Loucy (cell line): ENCODE measurements around the gene KNL1.

ENCODE experiments used
- H2AFZ ChIP-seq: fragments of 200-600 bp; sonication (generic); 2 replicates; pipeline ENCODE4 v1.6.0; 2016; ENCODE audit warnings: antibody characterized with exemption, mild to moderate bottlenecking, low read length, moderate library complexity
- H3F3A ChIP-seq: fragments of 200-600 bp; 2 replicates; pipeline ENCODE4 v1.6.0; 2016; ENCODE audit warnings: antibody characterized with exemption, low read depth, mild to moderate bottlenecking
- H3K27me3 ChIP-seq: fragments of 200-600 bp; sonication (generic); 2 replicates; pipeline ENCODE4 v1.6.1; 2014; ENCODE audit warnings: low read length, mild to moderate bottlenecking; ENCODE audit not compliant: insufficient read depth, poor library complexity, severe bottlenecking
- H3K36me3 ChIP-seq: fragments of 200-600 bp; sonication (generic); 2 replicates; pipeline ENCODE4 v1.6.1; 2016; ENCODE audit warnings: low read length; ENCODE audit not compliant: insufficient read depth
- H3K4me1 ChIP-seq: fragments of 200-600 bp; sonication (generic); 2 replicates; pipeline ENCODE4 v1.5.1; 2014; ENCODE audit warnings: low read length, mild to moderate bottlenecking; ENCODE audit not compliant: insufficient read depth, poor library complexity, severe bottlenecking
- H3K4me2 ChIP-seq: fragments of 200-600 bp; sonication (generic); 2 replicates; pipeline ENCODE4 v1.6.0; 2014; ENCODE audit warnings: antibody characterized with exemption, low read length, low read depth, mild to moderate bottlenecking; ENCODE audit not compliant: poor library complexity, severe bottlenecking
- H3K4me3 ChIP-seq: fragments of 200-600 bp; sonication (generic); 2 replicates; pipeline ENCODE4 v1.5.1; 2014; ENCODE audit warnings: low read length, mild to moderate bottlenecking, mixed read lengths; ENCODE audit not compliant: poor library complexity, severe bottlenecking
- H3K79me2 ChIP-seq: fragments of 200-600 bp; sonication (generic); 2 replicates; pipeline ENCODE4 v1.6.1; 2014; ENCODE audit warnings: low read length; ENCODE audit not compliant: insufficient read depth
- H3K9ac ChIP-seq: fragments of 200-600 bp; sonication (generic); 2 replicates; pipeline ENCODE4 v1.6.0; 2014; ENCODE audit warnings: mild to moderate bottlenecking, low read depth, low read length, moderate library complexity; ENCODE audit not compliant: poor library complexity, severe bottlenecking
- H3K9me2 ChIP-seq: fragments of 200-600 bp; sonication (generic); replicated peaks from 2 replicates; pipeline ENCODE4 v1.6.1; 2016; ENCODE audit warnings: low read depth, low read length, mixed read lengths
- H3K9me3 ChIP-seq: fragments of 200-600 bp; sonication (generic); 2 replicates; pipeline ENCODE4 v1.6.1; 2014; ENCODE audit warnings: mild to moderate bottlenecking, antibody characterized with exemption, low read length, low read depth; ENCODE audit not compliant: insufficient read depth
- H4K20me1 ChIP-seq: fragments of 200-600 bp; sonication (generic); 2 replicates; pipeline ENCODE4 v1.6.0; 2014; ENCODE audit warnings: antibody characterized with exemption, low read length, mild to moderate bottlenecking; ENCODE audit not compliant: insufficient read depth, poor library complexity, severe bottlenecking
- CTCF ChIP-seq: fragments of 200-600 bp; sonication (generic); conservative IDR thresholded peaks from 2 replicates; pipeline ENCODE4 v1.5.1; 2014; ENCODE audit warnings: mild to moderate bottlenecking, antibody characterized with exemption, low read length
- EZH2phosphoT487 ChIP-seq: fragments of 200-600 bp; IDR thresholded peaks from 2 replicates; pipeline ENCODE4 v1.6.1; 2018; ENCODE audit warnings: antibody characterized with exemption, mild to moderate bottlenecking, moderate library complexity, borderline replicate concordance

Gene KNL1

DNA sequence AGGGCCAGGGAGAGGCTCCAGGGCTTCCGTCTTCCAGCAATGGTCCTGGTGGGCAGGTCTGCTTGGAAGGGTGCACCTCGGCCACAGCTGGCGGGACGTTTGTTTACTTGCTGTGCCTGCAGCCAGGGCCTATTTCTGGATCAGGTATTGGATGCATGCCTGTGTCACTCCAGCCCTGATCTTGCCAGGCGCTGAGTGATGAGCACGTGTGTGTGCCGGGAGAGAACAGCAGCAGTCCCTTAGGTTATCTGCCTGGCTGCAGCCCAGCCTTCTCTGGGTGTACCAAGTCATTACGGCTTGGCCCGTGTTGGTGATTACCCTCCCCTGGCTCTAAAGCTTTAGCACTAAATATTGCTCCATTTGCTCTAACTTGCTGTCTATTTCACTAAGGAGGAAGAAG lies 44.2 kb upstream of the KNL1 start:
- no peak overlapping the region for H3K4me3 ChIP-seq
- H3F3A ChIP-seq, result no peaks in the 10 kb centered on the region
- H3K9me2 ChIP-seq, result no peaks in the 10 kb centered on the region
- no peaks in the 10 kb centered on the region for H3K4me1 ChIP-seq
- no peaks in the 10 kb centered on the region for H3K79me2 ChIP-seq
- H3K9me3 ChIP-seq, result no peaks in the 10 kb centered on the region
- H3K4me2 ChIP-seq, result no peak overlapping the region
- H3K27me3 ChIP-seq, result no peaks in the 10 kb centered on the region
- TF ChIP-seq CTCF, result no peak
- TF ChIP-seq EZH2phosphoT487, result no peak
- H2AFZ ChIP-seq, result no peak overlapping the region
- no peaks in the 10 kb centered on the region for H4K20me1 ChIP-seq
- H3K9ac ChIP-seq, result no peak overlapping the region
- peaks cover 5% of the 10 kb centered on the region; the same call in 1 of the 2 replicates for H3K36me3 ChIP-seq

DNA sequence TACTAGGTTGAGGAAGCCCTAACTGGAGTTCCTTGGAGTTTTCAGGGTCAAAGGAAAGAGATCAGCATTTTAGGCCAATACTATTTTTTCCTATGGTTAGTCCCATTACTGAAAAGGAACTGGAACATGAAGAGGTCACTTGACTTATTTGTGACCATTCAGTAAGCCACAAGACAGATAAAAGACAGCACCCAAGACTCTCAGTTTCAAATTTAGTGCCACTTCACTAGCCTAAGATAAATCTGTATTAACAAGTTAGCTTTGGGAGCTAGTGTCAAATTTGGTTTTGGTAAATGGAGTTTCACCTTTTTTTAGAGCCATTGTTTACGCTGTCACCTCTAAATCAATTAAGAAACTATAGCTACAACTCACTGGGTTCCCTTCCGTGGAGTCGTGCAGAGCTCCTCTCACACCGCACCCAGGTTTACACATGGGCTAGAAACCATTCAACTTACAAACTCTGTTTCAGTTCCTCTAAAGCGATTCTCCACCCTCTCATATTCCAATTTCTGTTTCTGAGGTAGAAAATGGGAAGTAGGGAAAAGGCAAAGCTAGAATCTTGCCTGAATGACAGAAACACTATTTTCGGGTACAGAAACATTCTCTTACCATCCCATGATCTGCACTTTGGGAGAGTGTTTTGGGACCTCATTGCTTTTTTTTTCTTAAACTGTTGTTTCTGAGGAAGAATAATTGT lies 43.6 kb upstream of the KNL1 start:
- TF ChIP-seq EZH2phosphoT487, result no peak
- no peaks in the 10 kb centered on the region for H3K9me3 ChIP-seq
- no peak overlapping the region for H2AFZ ChIP-seq
- no peak overlapping the region for H3K4me2 ChIP-seq
- H3K79me2 ChIP-seq, result no peaks in the 10 kb centered on the region
- H3K27me3 ChIP-seq, result no peaks in the 10 kb centered on the region
- H3K9me2 ChIP-seq, result no peaks in the 10 kb centered on the region
- no peaks in the 10 kb centered on the region for H3K4me1 ChIP-seq
- no peak overlapping the region for H3K4me3 ChIP-seq
- no peak overlapping the region for H3K9ac ChIP-seq
- H3F3A ChIP-seq, result no peaks in the 10 kb centered on the region
- H3K36me3 ChIP-seq, result peaks cover 5% of the 10 kb centered on the region; the same call in 1 of the 2 replicates
- no peaks in the 10 kb centered on the region for H4K20me1 ChIP-seq

- Histone ChIP-seq H3F3A (no peaks in the 10 kb centered on the region), H2AFZ (no peak overlapping the region), H4K20me1 (no peaks in the 10 kb centered on the region), H3K27me3 (no peaks in the 10 kb centered on the region), H3K4me2 (no peak overlapping the region), H3K9ac (no peak overlapping the region), H3K4me1 (peaks cover 15% of the 10 kb centered on the region), H3K9me2 (no peaks in the 10 kb centered on the region), H3K79me2 (no peaks in the 10 kb centered on the region), H3K4me3 (no peak overlapping the region), H3K9me3 (no peaks in the 10 kb centered on the region), H3K36me3 (peaks cover 13% of the 10 kb centered on the region; the same call in 1 of the 2 replicates)
- no peak for TF ChIP-seq CTCF
These were observed 39.9 kb upstream of the KNL1 start for GRCh38 chr15:40554161-40554525.

GRCh38 chr15:40555876-40556275 lies 38.2 kb upstream of the KNL1 start:
- Histone ChIP-seq H4K20me1 (no peaks in the 10 kb centered on the region), H3K9me3 (no peaks in the 10 kb centered on the region), H3K79me2 (peaks cover 7% of the 10 kb centered on the region; the same call in 1 of the 2 replicates), H3F3A (no peaks in the 10 kb centered on the region), H3K4me3 (no peak overlapping the region), H3K4me1 (peaks cover 21% of the 10 kb centered on the region), H3K9me2 (no peaks in the 10 kb centered on the region), H2AFZ (no peak overlapping the region), H3K27me3 (no peaks in the 10 kb centered on the region), H3K4me2 (no peak overlapping the region), H3K9ac (no peak overlapping the region), H3K36me3 (peaks cover 13% of the 10 kb centered on the region; the same call in 1 of the 2 replicates)
- TF ChIP-seq EZH2phosphoT487 (no peak), CTCF (no peak)
